DMS53 treated with DMSO at 0.1 percent for 48 hours (cell line): ENCODE data around the gene TCF12.

ENCODE experiments used
- DNase-seq: peaks from one replicate; lab custom pipeline; 2025; ENCODE audit not compliant: unreplicated experiment; lab: John Stamatoyannopoulos, UW

The TCF12 gene

DNA sequence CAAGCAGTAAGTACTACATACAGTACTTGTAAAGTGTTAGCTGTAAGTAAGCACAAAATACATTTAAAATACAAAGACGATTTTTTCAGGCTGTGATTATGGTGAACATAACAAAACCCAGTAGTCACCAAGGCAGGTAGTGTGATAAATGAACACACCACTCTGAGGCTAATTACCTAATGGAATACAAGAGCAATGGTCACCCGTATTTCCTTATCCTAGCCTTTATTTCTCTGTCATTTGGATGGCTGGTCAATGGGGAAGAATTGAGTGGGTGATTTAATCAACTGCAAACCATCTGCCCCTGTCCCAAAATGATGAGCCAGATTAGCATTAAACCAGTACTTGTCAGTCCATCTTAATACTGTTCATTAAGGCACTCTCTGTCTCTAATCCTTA is 368.7 kb downstream of the TCF12 start:
- DNase-seq, result no peak

DNA sequence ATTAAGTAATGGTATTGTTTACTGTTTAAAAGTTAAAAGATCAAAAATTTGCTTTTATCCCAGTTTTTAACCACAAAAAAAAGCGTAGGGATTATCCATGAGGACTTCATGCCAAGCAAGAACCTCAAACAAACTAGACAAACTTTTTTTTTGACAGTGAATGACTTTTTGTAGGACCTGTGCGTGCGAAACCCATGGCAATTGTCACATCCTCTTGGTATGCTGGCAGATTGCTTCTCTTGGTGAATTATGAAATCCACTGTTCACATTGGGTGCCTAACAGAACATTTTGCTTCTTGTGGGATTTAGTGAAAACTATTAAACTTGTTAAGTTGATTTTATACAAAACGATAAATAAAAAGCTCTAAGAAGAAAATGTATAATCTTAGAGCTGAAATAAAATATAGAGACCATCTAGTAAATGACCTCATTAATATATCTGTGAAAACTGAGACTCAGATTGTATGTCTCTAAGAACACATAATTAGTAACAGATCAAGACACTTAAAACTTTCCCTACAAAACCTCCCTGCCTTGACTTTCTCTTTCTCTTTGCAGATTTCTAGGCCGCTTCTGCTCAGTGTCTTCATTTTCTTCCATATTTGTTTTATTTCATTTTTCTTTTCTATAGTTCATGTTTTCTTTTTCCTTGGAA is 370.6 kb downstream of the TCF12 start:
- DNase-seq, result no peak

DNA sequence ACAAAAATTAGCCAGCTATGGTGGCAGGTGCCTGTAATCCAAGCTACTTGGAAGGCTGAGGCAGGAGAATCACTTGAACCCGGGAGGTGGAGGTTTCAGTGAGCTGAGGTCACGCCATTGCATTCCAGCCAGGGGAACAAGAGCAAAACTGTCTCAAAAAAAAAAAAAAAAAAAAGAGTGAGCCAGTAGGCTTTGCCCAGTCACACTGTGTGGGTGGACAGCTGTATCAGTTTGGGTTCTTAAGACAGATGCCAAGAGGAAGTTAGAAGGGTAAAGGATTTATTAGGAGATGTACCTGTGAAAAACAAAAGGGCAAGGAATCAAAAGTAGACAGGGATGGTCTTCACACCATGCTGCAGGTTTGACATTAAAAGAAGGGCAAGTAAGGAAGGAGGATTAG is 371.7 kb downstream of the TCF12 start:
- DNase-seq, result no peak

DNA sequence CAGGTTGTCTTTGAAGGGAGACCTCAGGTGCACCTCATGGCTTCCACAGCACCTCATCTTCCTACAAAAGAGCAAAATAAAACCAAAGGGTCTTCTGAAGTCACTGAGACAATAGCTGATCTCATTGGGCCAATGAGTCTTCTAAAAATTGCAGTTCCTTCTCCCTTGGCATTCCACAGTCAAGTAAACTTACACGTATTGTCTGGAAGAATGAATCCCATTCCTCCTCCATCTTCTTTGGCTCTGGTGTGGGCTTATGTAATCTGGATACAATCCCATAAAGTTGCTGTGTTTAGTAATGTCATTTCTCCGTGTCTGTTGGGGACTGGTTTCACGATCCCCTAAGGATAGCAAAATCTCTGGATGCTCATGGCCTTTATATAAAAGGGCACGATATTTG is 372.4 kb downstream of the TCF12 start:
- DNase-seq, result no peak

DNA sequence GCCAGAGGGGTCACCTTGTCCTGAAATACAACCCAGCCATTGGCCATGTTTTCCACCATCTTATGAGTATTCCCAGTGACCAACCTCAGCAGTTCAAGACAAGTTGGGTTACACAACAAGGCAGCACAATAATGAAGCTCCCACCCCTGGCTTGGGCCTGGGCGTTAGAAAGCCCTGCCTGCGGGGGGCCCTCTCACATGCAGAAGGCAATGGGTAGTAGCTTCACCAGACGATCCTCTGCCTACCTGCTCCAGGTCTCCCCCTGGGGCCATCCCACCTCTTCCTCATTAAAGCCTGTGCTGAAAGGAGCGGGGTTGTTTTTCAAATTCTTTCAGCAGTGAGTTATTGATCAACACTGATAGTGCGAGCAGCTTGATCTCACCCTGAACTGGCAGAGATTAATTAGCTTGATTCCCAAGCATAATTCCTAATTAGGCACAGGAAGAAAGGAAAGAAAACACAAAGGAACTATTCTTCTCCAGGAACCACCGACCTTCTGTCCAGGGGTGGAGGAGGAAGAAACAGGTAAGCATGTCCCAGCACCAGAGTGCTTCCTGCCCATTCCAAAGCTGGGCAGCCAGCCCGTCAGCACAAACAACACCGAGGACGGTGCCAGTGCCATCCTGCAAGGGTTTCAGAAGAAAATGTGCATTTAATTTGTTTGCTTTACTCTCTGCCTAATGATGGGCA is 378.2 kb downstream of the TCF12 start:
- DNase-seq, result no peak

DNA sequence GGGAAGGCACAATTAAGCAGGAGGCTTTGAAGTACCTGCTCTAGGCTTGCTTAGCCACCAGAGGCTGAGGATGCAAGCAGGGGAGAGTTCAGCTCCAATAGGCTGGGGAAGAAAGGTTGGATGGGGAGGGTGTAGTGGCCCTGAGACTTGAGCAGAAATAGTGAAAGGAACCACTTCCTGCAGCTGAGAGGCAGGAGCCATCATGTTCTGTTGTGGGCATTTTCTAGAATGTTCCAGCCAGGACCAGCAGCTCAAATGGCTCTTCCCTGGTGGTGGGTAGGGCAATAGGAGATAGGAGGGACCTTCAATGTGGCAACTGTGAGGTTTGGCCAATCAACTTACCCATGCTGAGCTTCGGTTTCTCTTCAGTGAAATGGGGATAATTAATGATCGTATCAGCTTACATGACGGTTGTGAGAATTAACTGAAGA is 378.7 kb downstream of the TCF12 start:
- no peak for DNase-seq

DNA sequence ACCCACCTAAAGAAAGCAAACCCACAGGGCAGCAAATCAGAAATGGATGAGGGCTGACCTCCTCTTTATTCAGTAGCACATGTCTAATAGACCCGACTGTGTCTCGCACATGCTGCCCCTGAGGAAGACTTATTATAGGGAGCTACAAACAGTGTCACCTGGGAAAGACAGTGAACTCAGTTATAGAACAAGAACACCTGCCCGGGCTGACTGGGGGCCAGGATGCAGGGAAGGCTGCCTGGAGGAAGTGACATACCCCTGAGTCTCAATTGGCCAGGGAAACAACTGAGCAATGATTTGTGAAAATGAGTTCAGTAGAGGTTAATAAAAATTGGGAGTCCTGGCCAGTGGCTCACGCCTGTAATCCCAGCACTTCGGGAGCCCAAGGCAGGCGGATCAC is 379.2 kb downstream of the TCF12 start:
- no peak for DNase-seq

DNA sequence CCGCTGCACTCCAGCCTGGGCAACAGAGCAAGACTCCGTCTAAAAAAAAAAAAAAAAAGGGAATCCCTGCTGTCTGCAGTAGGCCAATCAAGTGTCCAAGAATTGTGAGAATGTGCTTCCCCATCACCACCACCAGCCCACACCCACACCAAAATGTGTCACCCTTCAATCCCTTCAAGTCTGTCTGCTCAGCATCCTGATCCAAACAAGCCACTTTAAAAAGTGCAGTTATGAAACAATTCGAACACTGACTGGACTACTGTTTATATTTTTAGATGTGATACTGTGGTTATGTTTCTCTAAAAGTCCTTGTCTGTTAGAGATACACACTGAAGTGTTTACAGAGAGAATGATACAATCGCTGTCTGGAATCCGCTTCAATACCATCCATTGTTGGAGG is 379.8 kb downstream of the TCF12 start:
- DNase-seq, result no peak

DNA sequence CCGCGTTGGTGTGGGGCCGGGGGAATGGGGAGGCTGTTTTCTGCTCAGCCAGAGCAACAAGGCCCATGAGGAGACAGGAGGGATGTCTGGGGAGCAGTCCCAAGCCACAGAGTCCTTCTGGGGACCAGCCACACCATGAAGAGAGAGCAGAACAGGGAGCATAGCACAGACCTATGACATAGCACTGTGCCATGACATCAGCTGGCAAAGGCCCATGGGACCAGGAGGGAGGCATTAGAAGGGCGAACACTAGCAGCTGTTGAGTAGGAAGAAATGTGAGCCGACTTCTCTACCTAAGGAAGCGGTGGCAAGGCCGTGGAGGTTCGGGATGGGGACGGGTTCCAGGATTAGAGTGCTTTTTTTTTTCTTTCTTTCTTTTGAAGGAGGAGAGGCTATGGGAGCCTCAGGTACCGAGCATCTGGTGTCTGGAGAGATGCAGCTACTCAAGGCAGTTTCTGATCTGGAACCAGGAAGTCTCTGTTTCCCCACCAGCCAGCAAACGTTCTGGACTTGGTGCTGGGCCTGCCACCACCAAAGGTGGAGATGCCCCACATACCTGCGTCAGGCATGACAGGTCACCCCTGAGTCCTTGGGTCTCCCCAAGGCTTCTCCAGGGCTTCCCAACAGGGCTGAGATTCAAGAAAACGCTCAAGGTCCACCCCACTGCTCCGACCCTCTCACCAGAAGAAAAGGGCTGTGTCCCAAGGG is 380.6 kb downstream of the TCF12 start:
- DNase-seq, result no peak

DNA sequence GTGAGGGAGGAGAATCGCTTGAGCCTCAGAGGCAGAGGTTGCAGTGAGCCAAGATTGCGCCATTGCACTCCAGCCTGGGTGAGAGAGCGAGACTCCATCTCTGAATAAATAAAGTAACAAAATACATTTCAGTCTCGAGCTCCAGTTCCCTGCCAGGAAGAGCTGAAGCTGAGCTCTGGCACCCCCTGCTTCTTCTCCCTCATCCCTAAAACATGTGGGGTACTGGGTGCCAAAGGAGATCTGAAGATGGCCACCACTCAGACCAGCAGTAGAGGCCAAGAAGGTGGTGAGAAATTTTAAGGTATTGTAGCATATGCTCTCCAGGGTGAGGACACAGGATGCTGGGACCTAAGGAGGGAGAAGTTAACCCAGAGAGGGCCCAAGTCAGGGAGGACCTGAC is 382.9 kb downstream of the TCF12 start:
- DNase-seq, result no peak

DNA sequence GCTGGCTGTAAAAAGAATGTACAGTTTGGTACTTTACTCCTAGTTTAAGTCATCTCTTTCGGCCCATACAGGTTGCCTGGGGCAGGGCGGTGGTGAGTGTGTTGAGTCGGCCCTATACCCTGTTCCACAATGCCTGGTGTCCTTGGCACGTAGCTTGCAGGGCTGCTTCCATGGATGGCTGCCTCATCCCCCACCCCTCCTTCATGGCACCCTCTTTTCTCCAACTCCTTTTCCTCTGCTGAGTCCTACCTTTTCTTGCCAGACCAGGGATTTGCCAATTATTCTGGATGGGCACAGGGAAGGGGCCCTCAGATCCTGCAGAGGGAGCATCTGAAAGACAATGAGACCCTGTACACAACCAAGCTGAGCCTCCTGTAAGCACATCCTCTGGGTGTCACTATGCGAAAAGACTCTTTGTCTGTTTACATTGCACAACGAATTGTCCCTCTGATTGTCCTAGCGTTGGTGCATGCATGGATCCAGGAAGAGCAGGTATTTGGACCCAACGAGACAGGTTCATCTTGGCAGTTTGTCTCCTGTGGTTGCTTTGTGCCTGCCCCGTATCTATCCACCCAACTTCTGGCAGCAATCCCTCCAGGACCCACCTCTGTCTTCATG is 384.3 kb downstream of the TCF12 start:
- no peak for DNase-seq

DNA sequence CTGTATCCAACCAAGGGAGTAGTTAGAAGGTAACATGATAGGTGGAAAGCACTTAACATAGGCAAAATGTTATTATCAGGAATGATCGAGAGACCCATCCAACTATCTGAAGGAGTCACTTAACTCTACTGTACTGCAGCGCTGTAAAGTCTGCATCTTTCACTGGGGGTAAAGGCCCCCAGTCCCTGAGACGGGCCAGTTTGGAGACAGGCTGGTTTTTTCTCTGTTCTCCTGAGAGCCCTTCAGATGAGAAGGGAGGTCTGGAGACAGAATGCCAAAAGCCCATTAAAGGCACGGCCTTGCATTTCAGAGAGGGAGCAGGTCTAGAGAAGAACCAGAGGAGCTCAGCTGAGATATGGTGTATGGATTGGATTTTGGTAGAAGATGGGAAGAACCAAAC is 386.6 kb downstream of the TCF12 start:
- DNase-seq, result no peak

DNA sequence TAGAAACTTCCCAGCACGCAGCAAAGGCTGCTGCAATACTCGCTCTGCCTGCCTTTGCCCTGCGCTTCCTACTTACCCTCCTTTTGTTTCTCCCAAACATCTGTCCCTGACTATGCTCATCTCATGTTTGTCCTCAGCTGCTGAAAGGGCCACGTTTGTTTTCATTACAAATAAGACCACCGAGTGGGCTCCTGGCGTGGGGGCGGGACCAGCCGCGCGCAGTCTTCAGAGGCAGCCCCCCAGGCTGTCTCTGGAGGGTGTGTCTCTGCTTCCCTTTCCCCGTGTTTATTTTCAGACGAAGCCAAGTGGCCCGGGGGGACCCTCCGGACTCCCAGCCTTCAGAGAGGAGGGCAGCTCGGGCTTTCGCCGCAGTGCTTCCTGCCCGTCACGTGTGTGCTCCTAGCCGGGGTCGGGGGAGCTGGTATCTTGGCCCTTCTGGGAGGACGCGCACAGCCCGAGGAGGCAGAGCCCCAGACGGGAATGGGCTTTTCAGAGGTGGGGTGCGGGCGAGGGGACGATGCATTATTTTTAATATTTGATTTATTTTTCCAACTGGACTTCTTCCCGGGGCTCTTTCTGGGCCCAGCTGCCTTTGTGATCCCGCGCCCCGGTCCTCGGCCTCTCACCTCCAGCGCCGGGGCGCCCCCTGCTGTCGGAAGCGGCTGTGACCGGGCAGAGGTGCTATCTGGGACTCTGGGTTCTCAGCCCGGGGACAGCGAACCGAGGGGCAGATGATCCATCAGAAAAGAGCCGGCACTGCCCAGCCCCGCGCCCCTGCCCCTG is 387.9 kb downstream of the TCF12 start:
- DNase-seq, result peak; percentile 61

DNA sequence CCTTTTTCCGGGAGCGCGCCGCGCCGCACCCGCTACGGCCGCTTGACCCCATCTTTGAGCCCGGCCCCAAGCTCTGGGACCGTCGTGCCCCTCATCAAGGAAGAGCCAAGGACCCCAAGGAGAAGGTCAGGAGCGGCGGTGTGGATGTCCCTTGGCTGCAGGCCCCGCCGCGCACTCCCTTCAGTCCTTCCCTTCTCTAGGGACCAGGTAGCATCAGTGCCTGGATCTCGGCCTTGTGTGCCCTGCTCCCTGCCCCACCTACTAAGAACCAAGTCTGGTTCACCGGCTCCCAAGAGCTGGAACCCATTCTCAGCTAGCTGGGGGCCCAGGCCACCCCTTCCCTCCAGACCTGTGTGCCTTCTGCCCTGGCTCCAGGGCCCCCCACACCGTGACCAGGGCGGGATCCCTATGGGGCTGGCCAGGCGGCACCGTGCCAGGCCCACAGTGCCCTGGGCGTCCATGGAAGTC is 388.5 kb downstream of the TCF12 start:
- peak; percentile 31 for DNase-seq

DNA sequence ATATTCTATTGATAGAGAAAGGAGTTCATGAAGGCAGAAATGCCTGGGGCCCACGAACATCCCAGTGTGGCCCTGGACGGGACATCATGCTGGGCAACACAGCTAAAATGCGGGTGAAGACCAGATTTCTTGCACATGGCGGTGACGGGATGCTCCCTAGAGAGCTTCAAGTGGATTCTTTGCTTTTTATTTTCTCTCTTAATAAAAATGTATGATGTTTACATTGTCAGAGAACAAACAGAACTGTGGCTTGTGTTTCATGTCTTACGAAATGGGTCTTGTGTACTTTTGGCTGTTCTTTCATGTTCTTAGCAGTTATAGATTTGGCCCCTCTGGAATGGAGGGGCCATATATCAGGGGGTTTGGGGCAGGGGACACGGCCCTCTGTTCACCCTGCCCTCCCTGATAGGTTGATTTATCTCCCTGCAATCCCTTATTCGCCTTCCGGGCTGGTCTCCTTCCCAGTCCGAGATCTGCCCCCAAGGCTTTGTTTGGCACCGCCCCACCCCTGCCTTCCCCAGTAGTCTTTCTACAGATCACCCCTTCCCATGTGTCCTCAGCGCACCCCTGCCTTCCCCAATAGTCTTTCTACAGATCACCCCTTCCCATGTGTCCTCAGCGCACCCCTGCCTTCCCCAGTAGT is 389.2 kb downstream of the TCF12 start:
- DNase-seq, result no peak

DNA sequence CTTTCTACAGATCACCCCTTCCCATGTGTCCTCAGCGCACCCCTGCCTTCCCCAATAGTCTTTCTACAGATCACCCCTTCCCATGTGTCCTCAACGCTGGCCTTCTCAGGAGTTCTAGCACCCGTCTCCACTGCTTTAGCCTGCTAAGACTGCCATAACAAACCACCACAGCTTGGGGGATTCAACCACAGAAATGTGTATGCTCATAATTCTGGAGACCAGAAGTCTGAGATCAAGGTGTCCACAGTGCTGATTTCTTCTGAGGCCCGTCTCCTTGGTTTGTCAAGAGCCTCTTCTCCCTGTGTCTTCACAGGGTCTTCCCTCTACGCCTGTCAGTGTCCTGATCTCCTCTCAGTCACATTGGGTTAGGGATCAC is 389.7 kb downstream of the TCF12 start:
- no peak for DNase-seq

DNA sequence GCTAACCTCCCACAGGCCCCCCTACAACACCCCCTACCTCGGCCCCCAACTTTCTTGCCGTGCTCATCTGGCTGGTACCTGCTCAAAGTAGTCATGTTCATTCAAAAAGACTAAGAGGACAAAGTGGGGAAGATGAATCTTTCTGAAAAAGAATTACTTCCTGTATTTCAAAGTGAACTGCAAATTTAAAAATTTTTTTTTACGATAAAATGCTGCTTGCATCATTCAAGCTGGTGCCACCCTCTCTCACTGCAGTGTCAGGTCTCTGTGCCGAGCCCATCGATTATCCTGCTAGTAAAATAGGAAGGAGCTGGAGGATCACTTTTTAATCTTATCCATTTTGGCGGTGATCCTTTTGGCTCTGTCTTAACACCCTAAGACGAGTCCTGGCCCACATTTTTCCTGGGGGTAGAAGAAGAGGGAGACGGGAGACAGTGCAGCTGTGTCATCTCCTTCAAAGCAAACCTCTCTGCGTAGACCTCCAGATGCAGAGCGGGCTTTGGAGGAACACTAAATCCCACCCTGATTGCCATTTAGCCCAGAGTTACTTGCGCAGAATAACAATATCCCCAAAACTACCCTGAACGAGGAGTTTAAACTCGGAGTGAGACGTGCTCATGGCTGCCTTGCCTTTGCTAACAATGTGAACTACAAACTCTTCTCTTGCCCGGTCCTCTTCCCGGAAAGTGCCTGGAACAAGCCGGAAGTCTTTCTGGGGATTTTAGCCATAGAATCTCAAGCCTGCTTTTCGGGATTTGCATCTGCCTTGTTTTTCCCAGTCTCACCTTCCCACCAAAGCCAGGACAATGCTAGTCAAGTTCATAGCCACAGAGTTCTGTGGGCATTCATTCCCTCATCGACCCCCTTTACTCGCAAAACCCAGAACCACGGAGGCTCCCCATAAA is 391.7 kb downstream of the TCF12 start:
- no peak for DNase-seq

DNA sequence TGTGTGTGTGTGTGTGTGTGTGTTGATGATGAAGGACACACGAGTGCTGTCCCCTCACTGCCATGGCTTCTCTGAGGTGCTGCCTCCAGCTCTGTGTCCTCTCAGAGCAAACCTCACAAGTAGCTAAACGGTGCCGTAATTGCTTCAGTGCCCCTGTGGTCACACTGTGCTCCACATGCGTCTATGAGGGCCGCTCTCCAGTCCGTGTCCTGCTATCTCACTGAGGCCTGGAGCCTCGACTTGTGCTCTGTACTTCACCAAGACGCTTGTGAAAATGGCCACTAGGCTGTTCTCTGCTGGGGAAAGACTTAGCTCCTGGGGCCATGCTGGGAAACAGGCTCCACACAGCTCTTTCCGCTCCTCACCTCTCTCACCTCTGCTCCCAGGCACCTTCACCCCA is 392.4 kb downstream of the TCF12 start:
- DNase-seq, result no peak

DNA sequence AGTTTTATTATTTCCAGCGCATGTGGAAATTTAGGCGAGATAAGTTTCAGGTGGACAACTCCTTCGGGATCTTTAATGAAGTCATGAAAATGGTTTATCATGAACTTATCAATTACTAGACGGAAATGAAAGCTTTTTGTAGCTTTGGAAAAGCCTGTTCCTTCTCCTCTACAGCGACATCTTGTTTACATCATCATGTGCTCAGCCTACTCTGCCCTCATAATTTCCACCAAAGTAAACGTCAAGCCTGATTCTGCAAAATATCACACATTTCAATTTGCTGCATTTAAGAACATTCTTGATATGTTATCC is 393.5 kb downstream of the TCF12 start:
- no peak for DNase-seq
